ENCODE data around the gene SNAP91. TPM values are rescaled to one million over a fixed set of nuclear protein-coding genes. Genes with fewer than 3 reads are reported as not detected.

The SNAP91 gene
- total RNA-seq, 6 donors from 2014 or later: 0.23 TPM; not detected in 5

- H3K9me3 ChIP-seq: no peaks in the 10 kb centered on the region
- DNase-seq (no peak), ATAC-seq (ENCODE audit: low FRiP score in 2 of 2) (no peak)
- H3K27me3 ChIP-seq: no peaks in the 10 kb centered on the region
- H3K36me3 ChIP-seq: no peaks in the 10 kb centered on the region
- H3K4me3 ChIP-seq: no peak overlapping the region
- no peak for TF ChIP-seq EP300 (IDR thresholded peaks at IDR 0.05)
- no peak for TF ChIP-seq POLR2AphosphoS5 (IDR thresholded peaks at IDR 0.05)
- no peak for TF ChIP-seq POLR2A (IDR thresholded peaks at IDR 0.05)
- TF ChIP-seq, protein P1, sequence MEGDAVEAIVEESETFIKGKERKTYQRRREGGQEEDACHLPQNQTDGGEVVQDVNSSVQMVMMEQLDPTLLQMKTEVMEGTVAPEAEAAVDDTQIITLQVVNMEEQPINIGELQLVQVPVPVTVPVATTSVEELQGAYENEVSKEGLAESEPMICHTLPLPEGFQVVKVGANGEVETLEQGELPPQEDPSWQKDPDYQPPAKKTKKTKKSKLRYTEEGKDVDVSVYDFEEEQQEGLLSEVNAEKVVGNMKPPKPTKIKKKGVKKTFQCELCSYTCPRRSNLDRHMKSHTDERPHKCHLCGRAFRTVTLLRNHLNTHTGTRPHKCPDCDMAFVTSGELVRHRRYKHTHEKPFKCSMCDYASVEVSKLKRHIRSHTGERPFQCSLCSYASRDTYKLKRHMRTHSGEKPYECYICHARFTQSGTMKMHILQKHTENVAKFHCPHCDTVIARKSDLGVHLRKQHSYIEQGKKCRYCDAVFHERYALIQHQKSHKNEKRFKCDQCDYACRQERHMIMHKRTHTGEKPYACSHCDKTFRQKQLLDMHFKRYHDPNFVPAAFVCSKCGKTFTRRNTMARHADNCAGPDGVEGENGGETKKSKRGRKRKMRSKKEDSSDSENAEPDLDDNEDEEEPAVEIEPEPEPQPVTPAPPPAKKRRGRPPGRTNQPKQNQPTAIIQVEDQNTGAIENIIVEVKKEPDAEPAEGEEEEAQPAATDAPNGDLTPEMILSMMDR (IDR thresholded peaks at IDR 0.05): no peak
- WGBS, 2 donors: 78 to 82% methylated on average over 4 of the region's 4 CpGs
- no peak overlapping the region for H3K27ac ChIP-seq
- H3K4me1 ChIP-seq: no peaks in the 10 kb centered on the region
Observed at GRCh38 chr6:83741089-83741488, 32.2 kb upstream of the SNAP91 start.

DNA sequence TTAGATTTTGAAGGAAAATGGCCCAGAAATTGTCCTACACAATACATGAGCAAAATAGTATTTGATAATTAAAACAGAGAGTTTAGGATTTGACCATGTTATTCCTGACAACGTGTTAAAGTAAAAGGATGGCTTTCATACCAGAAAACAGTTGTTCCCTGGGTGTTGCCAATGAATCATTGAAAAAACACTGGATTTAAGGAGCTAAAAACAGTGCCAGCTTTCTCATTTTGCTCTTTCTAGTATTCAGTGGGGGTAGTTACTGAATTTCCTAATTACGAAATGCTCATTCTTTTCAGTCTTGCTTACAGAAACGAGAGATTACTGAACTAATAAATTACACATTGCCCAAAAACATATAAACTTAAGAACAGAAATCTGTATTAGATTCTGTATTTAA lies 26.6 kb upstream of the SNAP91 start:
- DNase-seq (no peak), ATAC-seq (ENCODE audit: low FRiP score in 2 of 2) (no peak)
- no peaks in the 10 kb centered on the region for H3K36me3 ChIP-seq
- H3K27me3 ChIP-seq: no peaks in the 10 kb centered on the region
- no peaks in the 10 kb centered on the region for H3K4me1 ChIP-seq
- H3K9me3 ChIP-seq: no peaks in the 10 kb centered on the region
- WGBS, 2 donors: 71 to 73% methylated on average over 3 of the region's 3 CpGs
- TF ChIP-seq, protein P1 (IDR thresholded peaks at IDR 0.05): no peak
- TF ChIP-seq EP300 (IDR thresholded peaks at IDR 0.05) (no peak), POLR2A (IDR thresholded peaks at IDR 0.05) (no peak), POLR2AphosphoS5 (IDR thresholded peaks at IDR 0.05) (no peak)
- H3K4me3 ChIP-seq: no peak overlapping the region
- H3K27ac ChIP-seq: no peak overlapping the region

GRCh38 chr6:83729871-83730270 lies 21.0 kb upstream of the SNAP91 start:
- TF ChIP-seq EP300 (IDR thresholded peaks at IDR 0.05): no peak
- no peak for TF ChIP-seq POLR2AphosphoS5 (IDR thresholded peaks at IDR 0.05)
- no peak for TF ChIP-seq POLR2A (IDR thresholded peaks at IDR 0.05)
- TF ChIP-seq, protein P1 (IDR thresholded peaks at IDR 0.05): no peak
- DNase-seq (no peak), ATAC-seq (ENCODE audit: low FRiP score in 2 of 2) (no peak)
- H3K27me3 ChIP-seq: no peaks in the 10 kb centered on the region
- H3K9me3 ChIP-seq: no peaks in the 10 kb centered on the region
- no peaks in the 10 kb centered on the region for H3K4me1 ChIP-seq
- H3K36me3 ChIP-seq: no peaks in the 10 kb centered on the region
- no peak overlapping the region for H3K27ac ChIP-seq
- WGBS, 2 donors: 83 to 87% methylated on average over 2 of the region's 2 CpGs
- no peak overlapping the region for H3K4me3 ChIP-seq

GRCh38 chr6:83722876-83723275 lies 14.0 kb upstream of the SNAP91 start:
- H3K27me3 ChIP-seq: no peaks in the 10 kb centered on the region
- no peak for DNase-seq
- TF ChIP-seq, protein P1 (IDR thresholded peaks at IDR 0.05): no peak
- TF ChIP-seq POLR2AphosphoS5 (IDR thresholded peaks at IDR 0.05) (no peak), EP300 (IDR thresholded peaks at IDR 0.05) (no peak), POLR2A (IDR thresholded peaks at IDR 0.05) (no peak)
- H3K36me3 ChIP-seq: no peaks in the 10 kb centered on the region
- no peaks in the 10 kb centered on the region for H3K4me1 ChIP-seq
- ATAC-seq (ENCODE audit: low FRiP score in 2 of 2): no peak
- no peak overlapping the region for H3K27ac ChIP-seq
- no peak overlapping the region for H3K4me3 ChIP-seq
- WGBS, 2 donors: 73 to 82% methylated on average over 2 of the region's 2 CpGs
- no peaks in the 10 kb centered on the region for H3K9me3 ChIP-seq

- ATAC-seq (ENCODE audit: low FRiP score in 2 of 2) (no peak), DNase-seq (no peak)
- H3K9me3 ChIP-seq: no peaks in the 10 kb centered on the region
- no peak overlapping the region for H3K27ac ChIP-seq
- H3K4me3 ChIP-seq: no peak overlapping the region
- no peaks in the 10 kb centered on the region for H3K27me3 ChIP-seq
- H3K36me3 ChIP-seq: no peaks in the 10 kb centered on the region
- TF ChIP-seq POLR2AphosphoS5 (IDR thresholded peaks at IDR 0.05) (no peak), POLR2A (IDR thresholded peaks at IDR 0.05) (no peak), EP300 (IDR thresholded peaks at IDR 0.05) (no peak)
- TF ChIP-seq, protein P1 (IDR thresholded peaks at IDR 0.05): no peak
- no peaks in the 10 kb centered on the region for H3K4me1 ChIP-seq
- WGBS, 2 donors: 78 to 82% methylated on average over 15 of the region's 15 CpGs
Observed at GRCh38 chr6:83717809-83718208, 8.9 kb upstream of the SNAP91 start.
